8988T (cell line): ENCODE results near the gene SEMA3A.

Experiments
- DNase-seq: peaks from one replicate; pipeline ENCODE4 v3.0.0; 2011

Gene SEMA3A

GRCh38 chr7:83996879-83997278 lies 197.7 kb downstream of the SEMA3A start:
- DNase-seq: no peak

GRCh38 chr7:83987764-83988163 lies 206.8 kb downstream of the SEMA3A start:
- DNase-seq: no peak

GRCh38 chr7:83985821-83986220 lies 208.8 kb downstream of the SEMA3A start:
- DNase-seq: no peak

- DNase-seq: no peak
Observed at GRCh38 chr7:83984591-83984990, 210.0 kb downstream of the SEMA3A start.

- no peak for DNase-seq
Observed at GRCh38 chr7:83984076-83984475, 210.5 kb downstream of the SEMA3A start.

GRCh38 chr7:83983606-83984005 lies 211.0 kb downstream of the SEMA3A start:
- DNase-seq: no peak

- no peak for DNase-seq
Observed at GRCh38 chr7:83976302-83976701, 218.3 kb downstream of the SEMA3A start.

GRCh38 chr7:83970081-83970480 lies 224.5 kb downstream of the SEMA3A start:
- DNase-seq: no peak

- no peak for DNase-seq
Observed at GRCh38 chr7:83964318-83964717, 230.3 kb downstream of the SEMA3A start.

- DNase-seq: no peak
Observed at GRCh38 chr7:83957333-83957732, 237.3 kb downstream of the SEMA3A start.

GRCh38 chr7:83956104-83956503 lies 238.5 kb downstream of the SEMA3A start:
- no peak for DNase-seq

- DNase-seq: no peak
Observed at GRCh38 chr7:83952236-83952635, 242.4 kb downstream of the SEMA3A start.

GRCh38 chr7:83947260-83947659 lies 247.3 kb downstream of the SEMA3A start:
- DNase-seq: no peak

GRCh38 chr7:83946801-83947200 lies 247.8 kb downstream of the SEMA3A start:
- no peak for DNase-seq

GRCh38 chr7:83941300-83941699 lies 253.3 kb downstream of the SEMA3A start:
- DNase-seq: no peak

- DNase-seq: no peak
Observed at GRCh38 chr7:83937930-83938329, 256.7 kb downstream of the SEMA3A start.

- no peak for DNase-seq
Observed at GRCh38 chr7:83936056-83936708, 258.4 kb downstream of the SEMA3A start.

GRCh38 chr7:83934118-83934734 lies 260.4 kb downstream of the SEMA3A start:
- DNase-seq: no peak

GRCh38 chr7:83931968-83932367 lies 262.6 kb downstream of the SEMA3A start:
- no peak for DNase-seq

GRCh38 chr7:83930262-83930661 lies 264.3 kb downstream of the SEMA3A start:
- DNase-seq: no peak

GRCh38 chr7:83925860-83926259 lies 268.7 kb downstream of the SEMA3A start:
- DNase-seq: no peak

GRCh38 chr7:83921941-83922607 lies 272.5 kb downstream of the SEMA3A start:
- no peak for DNase-seq

GRCh38 chr7:83921271-83921940 lies 273.2 kb downstream of the SEMA3A start:
- DNase-seq: no peak

GRCh38 chr7:83918142-83918541 lies 276.4 kb downstream of the SEMA3A start:
- no peak for DNase-seq
